ENCODE measurements around the gene C8A.
A peak's percentile ranks its signal among the peaks of the same experiment; 100 is the strongest.

The C8A gene

GRCh38 chr1:56817716-56818463 lies 36.7 kb upstream of the C8A start:
- no peak for TF ChIP-seq CTCF (conservative IDR thresholded peaks at IDR 0.05; ENCODE audit: low read depth, low read length)
- DNase-seq (ENCODE audit: low read depth): no peak
- H3K4me3 ChIP-seq (ENCODE audit: low read length): peak overlapping the region; percentile 2

- peak; percentile 6 for TF ChIP-seq CTCF (conservative IDR thresholded peaks at IDR 0.05; ENCODE audit: low read depth, low read length)
- DNase-seq (ENCODE audit: low read depth): no peak
- peak within 1 kb of the TSS; percentile 25 for H3K4me3 ChIP-seq (ENCODE audit: low read length)
Measured at GRCh38 chr1:56819387-56819899, 35.2 kb upstream of the C8A start, which contains the start of gene FYB2. Gene FYB2, minus strand, starts transcription at chr1:56819404. Its CDS starts 114 bp downstream, at chr1:56819290.

GRCh38 chr1:56820755-56821461 lies 33.7 kb upstream of the C8A start:
- DNase-seq (ENCODE audit: low read depth): no peak
- no peak overlapping the region for H3K4me3 ChIP-seq (ENCODE audit: low read length)
- TF ChIP-seq CTCF (conservative IDR thresholded peaks at IDR 0.05; ENCODE audit: low read depth, low read length): peak; percentile 99

- TF ChIP-seq CTCF (conservative IDR thresholded peaks at IDR 0.05; ENCODE audit: low read depth, low read length): no peak
- H3K4me3 ChIP-seq (ENCODE audit: low read length): no peak overlapping the region
- no peak for DNase-seq (ENCODE audit: low read depth)
Measured at GRCh38 chr1:56821462-56821797, 33.2 kb upstream of the C8A start.

- TF ChIP-seq CTCF (conservative IDR thresholded peaks at IDR 0.05; ENCODE audit: low read depth, low read length): no peak
- no peak for DNase-seq (ENCODE audit: low read depth)
- H3K4me3 ChIP-seq (ENCODE audit: low read length): no peak overlapping the region
Measured at GRCh38 chr1:56824271-56824670, 30.3 kb upstream of the C8A start.

GRCh38 chr1:56824938-56825337 lies 29.7 kb upstream of the C8A start:
- no peak for DNase-seq (ENCODE audit: low read depth)
- no peak overlapping the region for H3K4me3 ChIP-seq (ENCODE audit: low read length)
- TF ChIP-seq CTCF (conservative IDR thresholded peaks at IDR 0.05; ENCODE audit: low read depth, low read length): no peak
